ENCODE data around the gene CLSTN2. TPM values are rescaled to one million over a fixed set of nuclear protein-coding genes. Genes with fewer than 3 reads are reported as not detected.

Gene CLSTN2
- total and polyA plus RNA-seq, 9 donors: 28.9 to 263 (median 134) TPM

GRCh38 chr3:140006331-140006730 is 71.3 kb downstream of the CLSTN2 start:
- H3K4me3 ChIP-seq: no peak overlapping the region
- no peak for DNase-seq
- WGBS, 3 donors: 21 to 24% (median 23%) methylated on average over 2 of the region's 2 CpGs
- no peak overlapping the region for H3K27ac ChIP-seq
- H3K36me3 ChIP-seq: no peaks in the 10 kb centered on the region
- no peaks in the 10 kb centered on the region for H3K27me3 ChIP-seq
- intact Hi-C loops (cut with DNase I): no loop called here
- TF ChIP-seq, protein P1, sequence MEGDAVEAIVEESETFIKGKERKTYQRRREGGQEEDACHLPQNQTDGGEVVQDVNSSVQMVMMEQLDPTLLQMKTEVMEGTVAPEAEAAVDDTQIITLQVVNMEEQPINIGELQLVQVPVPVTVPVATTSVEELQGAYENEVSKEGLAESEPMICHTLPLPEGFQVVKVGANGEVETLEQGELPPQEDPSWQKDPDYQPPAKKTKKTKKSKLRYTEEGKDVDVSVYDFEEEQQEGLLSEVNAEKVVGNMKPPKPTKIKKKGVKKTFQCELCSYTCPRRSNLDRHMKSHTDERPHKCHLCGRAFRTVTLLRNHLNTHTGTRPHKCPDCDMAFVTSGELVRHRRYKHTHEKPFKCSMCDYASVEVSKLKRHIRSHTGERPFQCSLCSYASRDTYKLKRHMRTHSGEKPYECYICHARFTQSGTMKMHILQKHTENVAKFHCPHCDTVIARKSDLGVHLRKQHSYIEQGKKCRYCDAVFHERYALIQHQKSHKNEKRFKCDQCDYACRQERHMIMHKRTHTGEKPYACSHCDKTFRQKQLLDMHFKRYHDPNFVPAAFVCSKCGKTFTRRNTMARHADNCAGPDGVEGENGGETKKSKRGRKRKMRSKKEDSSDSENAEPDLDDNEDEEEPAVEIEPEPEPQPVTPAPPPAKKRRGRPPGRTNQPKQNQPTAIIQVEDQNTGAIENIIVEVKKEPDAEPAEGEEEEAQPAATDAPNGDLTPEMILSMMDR (IDR thresholded peaks at IDR 0.05): no peak
- no peak for TF ChIP-seq POLR2A (IDR thresholded peaks at IDR 0.05)
- no peak for TF ChIP-seq EP300 (IDR thresholded peaks at IDR 0.05)
- H3K9me3 ChIP-seq: no peaks in the 10 kb centered on the region
- H3K4me1 ChIP-seq (ENCODE audit: insufficient read depth): peaks cover 11% of the 10 kb centered on the region

GRCh38 chr3:140007081-140007480 is 72.1 kb downstream of the CLSTN2 start:
- WGBS, 3 donors: 88 to 97% (median 95%) methylated on average over 4 of the region's 4 CpGs
- H3K27ac ChIP-seq: no peak overlapping the region
- H3K9me3 ChIP-seq: no peaks in the 10 kb centered on the region
- H3K36me3 ChIP-seq: no peaks in the 10 kb centered on the region
- H3K4me1 ChIP-seq (ENCODE audit: insufficient read depth): peaks cover 11% of the 10 kb centered on the region
- TF ChIP-seq POLR2A (IDR thresholded peaks at IDR 0.05) (no peak), EP300 (IDR thresholded peaks at IDR 0.05) (no peak)
- TF ChIP-seq, protein P1 (IDR thresholded peaks at IDR 0.05): no peak
- no peak overlapping the region for H3K4me3 ChIP-seq
- H3K27me3 ChIP-seq: no peaks in the 10 kb centered on the region
- intact Hi-C loops (cut with DNase I): no loop called here
- DNase-seq: no peak

DNA sequence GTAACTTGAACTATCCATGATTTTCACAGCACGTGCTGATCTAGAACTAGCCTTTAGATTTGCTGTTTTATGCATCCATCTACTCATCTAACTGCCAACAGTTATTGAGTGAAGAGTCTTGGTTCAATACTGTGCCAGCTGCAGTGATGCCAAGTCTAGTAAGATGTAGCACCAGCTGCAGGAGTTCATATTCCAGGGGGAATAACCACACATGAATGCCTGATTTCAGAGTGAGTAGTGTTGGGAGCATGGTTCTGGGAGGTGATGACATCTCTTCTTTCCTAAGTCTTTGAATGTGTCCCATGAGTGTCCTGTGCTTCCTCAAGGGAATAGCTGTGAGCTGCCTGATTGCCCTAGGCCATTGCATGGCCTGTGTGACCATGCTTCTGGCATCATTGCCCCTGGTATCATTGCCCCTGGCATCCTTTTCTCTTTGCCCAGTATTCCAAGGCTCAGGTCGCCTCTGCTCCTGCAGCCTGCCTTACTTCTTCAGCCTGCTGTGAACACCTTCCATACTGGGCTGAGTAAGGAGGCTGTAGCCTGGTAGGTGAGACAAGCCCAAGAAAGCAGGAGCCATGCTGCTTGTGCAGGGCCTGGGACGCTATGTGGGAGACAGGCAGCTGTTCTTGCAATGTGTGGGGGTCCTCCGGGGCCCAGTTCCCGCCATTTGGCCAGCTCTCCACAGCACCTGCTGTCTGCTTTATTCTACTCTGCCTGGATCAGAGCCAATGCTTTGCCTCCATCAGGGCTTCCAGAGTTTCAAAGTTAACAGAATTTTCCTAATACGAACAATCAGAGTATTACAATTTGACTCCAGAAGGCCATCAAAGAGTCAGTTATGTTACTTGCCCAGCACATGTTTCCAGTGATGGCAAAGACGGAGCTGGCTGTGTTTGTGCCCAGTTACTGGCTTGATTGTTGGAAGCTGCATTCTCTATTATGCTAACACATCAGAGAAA is 73.2 kb downstream of the CLSTN2 start:
- Histone ChIP-seq H3K4me3 (no peak overlapping the region), H3K4me1 (ENCODE audit: insufficient read depth) (peaks cover 11% of the 10 kb centered on the region), H3K27me3 (no peaks in the 10 kb centered on the region), H3K9me3 (no peaks in the 10 kb centered on the region), H3K27ac (no peak overlapping the region), H3K36me3 (no peaks in the 10 kb centered on the region)
- TF ChIP-seq, protein P1 (IDR thresholded peaks at IDR 0.05): no peak
- TF ChIP-seq POLR2A (IDR thresholded peaks at IDR 0.05) (no peak), EP300 (IDR thresholded peaks at IDR 0.05) (no peak)
- DNase-seq: no peak
- intact Hi-C loops (cut with DNase I): no loop called here
- WGBS, 3 donors: 67 to 87% (median 73%) methylated on average over 7 of the region's 7 CpGs

GRCh38 chr3:140010391-140010790 is 75.4 kb downstream of the CLSTN2 start:
- Histone ChIP-seq H3K36me3 (no peaks in the 10 kb centered on the region), H3K9me3 (no peaks in the 10 kb centered on the region), H3K27ac (no peak overlapping the region), H3K4me3 (no peak overlapping the region), H3K4me1 (ENCODE audit: insufficient read depth) (peaks cover 3% of the 10 kb centered on the region), H3K27me3 (no peaks in the 10 kb centered on the region)
- no peak for DNase-seq
- TF ChIP-seq POLR2A (IDR thresholded peaks at IDR 0.05) (no peak), EP300 (IDR thresholded peaks at IDR 0.05) (no peak)
- TF ChIP-seq, protein P1 (IDR thresholded peaks at IDR 0.05): no peak
- intact Hi-C loops (cut with DNase I): no loop called here
- 50 to 68% (median 50%) methylated on average over 2 of the region's 2 CpGs for WGBS, 3 donors
